Measurements from ENCODE around the gene TRIM10. TPM values are rescaled to one million over a fixed set of nuclear protein-coding genes. Genes with fewer than 3 reads are reported as not detected.

TRIM10 gene
- total RNA-seq, 1 donor from 2014 or later = not detected

DNA sequence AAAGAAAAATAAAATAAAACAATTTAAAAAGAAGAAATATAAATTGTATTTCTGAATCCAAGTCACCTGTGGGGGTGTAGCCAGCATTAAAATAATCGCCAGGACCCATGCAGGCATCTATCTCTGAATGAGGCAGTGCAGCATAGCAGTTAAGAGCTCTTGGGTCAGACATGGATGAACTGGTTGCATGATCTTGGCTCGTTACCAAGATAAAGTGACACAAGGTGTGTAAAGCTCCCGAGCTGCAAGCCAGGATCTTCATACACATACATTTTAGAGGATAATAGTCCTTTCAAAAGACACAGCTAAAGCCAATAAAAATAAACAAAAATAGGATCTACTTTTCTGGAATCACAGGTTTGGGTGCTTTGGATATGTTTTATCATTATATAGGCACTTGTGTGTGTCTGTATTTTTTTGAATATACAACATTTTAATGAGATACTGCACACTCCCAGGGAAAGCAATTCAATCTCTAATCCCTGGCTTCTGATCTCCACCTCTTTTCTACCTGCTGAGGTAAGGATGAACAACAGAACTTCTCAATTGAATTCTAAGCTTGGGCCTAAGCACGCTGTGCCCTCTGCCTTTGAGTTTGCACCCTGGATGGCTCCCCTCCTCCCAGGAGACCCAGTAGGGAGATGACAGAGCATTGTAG, 8.9 kb downstream of the TRIM10 start:
- Histone ChIP-seq H3K27ac (replicated peaks) (no peak overlapping the region), H3K4me3 (no peak overlapping the region), H3K27me3 (ENCODE audit: low read depth) (peaks cover 50% of the 10 kb centered on the region), H3K9me3 (replicated peaks) (no peaks in the 10 kb centered on the region), H3K36me3 (no peaks in the 10 kb centered on the region), H3K4me1 (peaks cover 22% of the 10 kb centered on the region)
- intact Hi-C loops (cut with micrococcal nuclease) = no loop called here
- no peak for DNase-seq
- no peak for TF ChIP-seq CTCF (IDR thresholded peaks at IDR 0.05; ENCODE audit: borderline replicate concordance)

- Histone ChIP-seq H3K36me3 (no peaks in the 10 kb centered on the region), H3K9me3 (replicated peaks) (no peaks in the 10 kb centered on the region), H3K4me3 (no peak overlapping the region), H3K4me1 (peaks cover 18% of the 10 kb centered on the region), H3K27ac (replicated peaks) (no peak overlapping the region), H3K27me3 (ENCODE audit: low read depth) (peaks cover 56% of the 10 kb centered on the region)
- DNase-seq = no peak
- intact Hi-C loops (cut with micrococcal nuclease) = no loop called here
- TF ChIP-seq CTCF (IDR thresholded peaks at IDR 0.05; ENCODE audit: borderline replicate concordance) = no peak
Observed at GRCh38 chr6:30151580-30151979, 9.4 kb downstream of the TRIM10 start.

DNA sequence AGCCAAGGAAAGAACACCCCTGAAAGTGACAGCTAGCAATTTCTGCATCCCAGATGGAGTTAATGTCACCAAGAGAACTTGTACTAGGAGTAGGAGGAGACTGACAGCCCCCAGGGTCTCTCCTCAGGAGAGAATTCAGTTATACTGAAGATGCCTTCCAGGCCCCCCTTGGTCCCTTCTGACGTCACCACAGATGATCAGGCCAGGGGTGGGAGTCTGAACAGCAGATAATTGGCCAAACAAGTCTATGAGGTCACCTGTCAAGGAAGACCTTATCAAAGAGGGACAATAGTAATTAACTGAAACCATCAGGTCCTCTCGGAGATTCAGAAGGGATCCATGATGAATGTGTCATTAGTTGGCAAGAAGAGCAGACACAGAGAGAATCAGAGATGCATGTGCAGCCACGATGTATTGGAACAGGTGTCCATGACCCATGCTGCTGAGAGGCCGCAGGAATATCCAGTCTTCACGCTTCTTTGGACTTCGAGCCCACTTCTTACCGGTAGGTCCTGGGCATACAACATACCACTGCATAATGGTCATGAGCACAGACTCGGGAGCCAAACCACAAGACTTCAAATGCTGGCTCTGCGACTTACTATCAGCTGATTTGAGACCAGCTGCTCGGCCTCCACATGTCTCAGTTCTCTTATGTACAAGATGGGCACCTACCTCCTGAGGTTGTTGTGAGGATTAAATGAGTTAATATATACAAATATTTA, 10.2 kb downstream of the TRIM10 start:
- Histone ChIP-seq H3K9me3 (replicated peaks) (no peaks in the 10 kb centered on the region), H3K27ac (replicated peaks) (no peak overlapping the region), H3K4me3 (no peak overlapping the region), H3K36me3 (no peaks in the 10 kb centered on the region), H3K4me1 (peaks cover 11% of the 10 kb centered on the region), H3K27me3 (ENCODE audit: low read depth) (peaks cover 61% of the 10 kb centered on the region)
- DNase-seq = no peak
- intact Hi-C loops (cut with micrococcal nuclease) = no loop called here
- TF ChIP-seq CTCF (IDR thresholded peaks at IDR 0.05; ENCODE audit: borderline replicate concordance) = no peak

- intact Hi-C loops (cut with micrococcal nuclease) = no loop called here
- no peak for TF ChIP-seq CTCF (IDR thresholded peaks at IDR 0.05; ENCODE audit: borderline replicate concordance)
- Histone ChIP-seq H3K27me3 (ENCODE audit: low read depth) (peaks cover 61% of the 10 kb centered on the region), H3K27ac (replicated peaks) (no peak overlapping the region), H3K36me3 (no peaks in the 10 kb centered on the region), H3K4me1 (peaks cover 5% of the 10 kb centered on the region), H3K4me3 (no peak overlapping the region), H3K9me3 (replicated peaks) (no peaks in the 10 kb centered on the region)
- DNase-seq = no peak
Observed at GRCh38 chr6:30149858-30150550, 11.0 kb downstream of the TRIM10 start.

DNA sequence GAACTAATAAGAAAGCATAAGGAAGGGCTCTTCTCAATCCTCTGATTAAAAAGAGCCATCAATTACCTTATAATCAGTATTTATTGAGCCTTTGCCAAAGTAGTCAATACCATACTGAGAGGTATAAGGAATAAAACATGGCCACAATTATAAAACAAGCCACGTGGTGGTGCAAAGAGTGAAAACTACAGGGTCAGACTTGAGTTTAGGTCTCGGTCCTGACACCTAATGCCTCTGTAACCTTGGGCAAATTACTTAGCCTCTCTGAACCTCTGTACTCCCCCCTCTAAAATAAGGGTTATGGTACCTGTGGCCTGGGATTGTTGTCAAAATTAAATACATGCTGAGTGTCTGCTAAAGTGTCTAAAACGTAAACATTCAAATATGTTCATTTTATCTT, 11.8 kb downstream of the TRIM10 start:
- H3K9me3 ChIP-seq (replicated peaks) = no peaks in the 10 kb centered on the region
- no peak for DNase-seq
- H3K4me1 ChIP-seq = no peaks in the 10 kb centered on the region
- H3K4me3 ChIP-seq = no peak overlapping the region
- H3K27ac ChIP-seq (replicated peaks) = no peak overlapping the region
- H3K36me3 ChIP-seq = no peaks in the 10 kb centered on the region
- peaks cover 61% of the 10 kb centered on the region for H3K27me3 ChIP-seq (ENCODE audit: low read depth)
- TF ChIP-seq CTCF (IDR thresholded peaks at IDR 0.05; ENCODE audit: borderline replicate concordance) = no peak
- intact Hi-C loops (cut with micrococcal nuclease) = no loop called here

Data from left ventricle myocardium inferior (tissue), 1 donor.